GM21786 (cell line): ENCODE results near the gene ZKSCAN4.

Experiments
- ATAC-seq: cut with Tn5 transposase; IDR thresholded peaks from one replicate; pipeline ENCODE4 v1.9.1; 2021; ENCODE audit not compliant: unreplicated experiment

Gene ZKSCAN4

DNA sequence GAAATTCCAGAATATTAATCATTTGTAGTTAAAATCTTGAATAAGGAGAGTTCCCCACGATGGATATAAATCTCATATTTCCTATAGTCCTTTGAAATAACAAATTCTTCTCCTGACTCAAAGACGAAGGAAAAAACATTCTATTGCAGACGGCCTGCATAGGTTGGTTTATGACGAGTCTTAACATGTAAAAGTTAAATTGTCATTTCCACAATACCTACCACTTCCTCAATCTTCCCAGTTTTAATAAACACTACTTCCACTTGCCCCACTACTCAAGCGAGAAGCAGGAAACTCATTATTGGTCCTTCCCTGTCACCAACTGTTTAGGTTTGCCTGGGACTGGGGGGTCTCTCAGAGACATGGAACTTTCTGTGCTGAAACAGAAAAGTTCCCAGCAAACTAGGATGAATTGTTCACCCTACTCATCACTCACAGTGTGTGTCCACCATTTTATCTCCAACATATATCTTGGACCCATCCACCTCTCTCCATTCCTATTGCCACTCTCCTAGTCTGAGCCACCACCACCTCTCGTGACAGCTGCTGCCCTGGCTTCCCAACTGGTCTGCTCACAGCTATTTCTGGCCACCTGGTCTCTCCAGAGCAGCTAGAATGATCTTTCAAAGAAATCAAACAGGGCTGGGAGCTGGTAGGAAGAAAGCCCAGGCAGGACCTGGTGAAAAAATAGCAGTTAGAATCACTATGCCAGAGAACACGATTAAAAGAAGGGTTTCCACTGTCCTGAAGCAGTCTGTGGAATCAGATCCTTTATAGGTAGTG, 42.1 kb downstream of the ZKSCAN4 start:
- no peak for ATAC-seq

DNA sequence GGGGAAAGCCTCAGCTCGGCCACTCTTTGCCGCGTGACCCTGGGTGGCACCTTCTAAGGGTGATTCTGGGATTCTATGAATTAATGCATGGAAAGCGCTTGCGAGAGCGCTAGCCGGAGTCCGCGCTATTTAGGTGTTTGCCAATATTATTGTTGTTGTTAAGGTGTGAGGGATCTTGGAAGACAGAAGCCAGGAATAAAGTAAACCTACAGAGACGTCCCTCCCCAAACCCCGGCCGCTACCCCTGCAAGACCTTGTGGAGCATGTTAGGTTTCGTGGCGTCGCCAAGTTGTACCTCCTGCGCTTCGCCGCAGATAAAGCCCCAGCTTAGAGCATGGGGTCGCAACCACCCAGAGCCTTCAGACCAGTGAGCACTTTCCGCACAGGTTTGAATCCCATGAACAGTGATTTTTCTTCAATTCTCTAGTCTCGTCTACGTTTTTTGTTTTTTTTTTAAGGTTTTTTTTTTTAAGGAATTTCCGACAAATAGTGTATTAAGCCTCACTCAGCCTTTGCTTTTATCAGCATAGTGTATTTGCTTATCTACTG, 43.9 kb downstream of the ZKSCAN4 start:
- no peak for ATAC-seq

DNA sequence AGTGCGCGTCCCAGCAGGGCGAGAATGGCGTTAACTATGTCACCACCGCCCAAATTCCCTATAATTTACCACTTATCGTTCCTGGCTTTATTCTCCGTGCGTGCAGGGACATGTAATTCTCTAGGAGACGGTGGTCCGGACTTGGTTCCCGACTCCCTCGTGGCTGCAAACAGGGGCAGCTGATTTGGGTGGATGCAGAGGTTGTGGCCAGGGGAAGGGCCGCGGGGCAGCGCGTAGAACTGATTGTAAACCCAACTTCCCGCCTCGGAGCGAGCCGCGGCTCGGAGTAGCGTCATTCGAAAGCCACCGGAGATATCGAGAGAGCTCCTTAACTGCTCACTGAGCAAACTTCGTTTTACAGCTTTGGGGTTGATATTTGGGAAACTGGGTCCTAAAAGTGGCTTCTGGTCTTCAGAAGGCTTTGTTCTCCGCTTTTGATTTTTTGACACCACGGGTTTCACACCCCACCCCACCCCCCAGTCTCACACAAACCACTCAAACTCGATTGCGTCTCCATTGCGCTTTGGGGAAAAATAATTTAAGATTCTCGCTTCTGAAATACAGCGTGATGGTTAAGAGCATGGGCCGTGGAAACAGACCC, 44.5 kb downstream of the ZKSCAN4 start:
- no peak for ATAC-seq

DNA sequence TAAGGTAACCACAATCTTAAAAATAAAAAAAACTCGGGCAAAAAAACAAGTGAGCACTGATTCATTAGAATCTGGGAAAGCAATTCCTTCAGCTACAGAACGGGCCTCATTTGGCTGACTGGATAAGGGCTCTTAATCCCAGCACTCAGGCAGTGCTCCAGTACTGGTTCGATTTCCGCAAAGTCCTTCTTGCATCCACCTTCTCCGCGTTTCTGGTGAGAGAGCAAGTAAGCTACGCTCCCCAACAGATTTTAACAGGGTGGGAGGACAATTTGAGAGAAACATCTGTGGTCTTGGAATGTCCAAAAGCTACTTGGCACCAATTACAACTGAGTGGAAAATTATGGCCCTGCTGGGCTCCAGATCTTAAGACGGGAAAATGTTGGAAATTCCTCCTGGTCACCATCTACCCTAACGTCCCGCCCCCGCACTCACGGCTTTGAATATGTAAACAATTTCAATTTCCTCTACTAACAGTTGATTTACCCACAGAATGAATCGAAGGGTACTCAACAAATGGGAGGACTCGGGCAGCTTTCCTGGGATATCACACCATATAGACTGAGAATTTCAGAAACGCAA, 45.0 kb downstream of the ZKSCAN4 start:
- ATAC-seq = no peak

DNA sequence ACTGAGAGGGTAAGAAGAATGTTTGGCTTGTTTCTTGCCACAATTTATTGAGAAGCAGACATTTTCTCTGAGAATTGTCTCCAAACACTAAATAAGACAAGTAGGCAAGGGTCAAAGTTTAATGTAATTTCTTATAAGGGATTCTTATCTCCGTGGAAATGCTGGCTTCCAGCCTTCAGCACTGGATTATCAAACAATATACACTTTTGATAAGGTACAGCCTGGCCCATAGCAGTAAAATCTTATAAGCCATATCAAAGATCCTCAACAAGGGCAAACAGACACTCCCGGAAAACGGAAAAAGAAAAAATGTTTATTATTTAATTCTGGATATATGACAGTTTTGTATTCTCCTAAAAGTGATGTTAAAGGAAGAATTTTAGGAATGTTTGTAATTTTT, 45.5 kb downstream of the ZKSCAN4 start:
- no peak for ATAC-seq

DNA sequence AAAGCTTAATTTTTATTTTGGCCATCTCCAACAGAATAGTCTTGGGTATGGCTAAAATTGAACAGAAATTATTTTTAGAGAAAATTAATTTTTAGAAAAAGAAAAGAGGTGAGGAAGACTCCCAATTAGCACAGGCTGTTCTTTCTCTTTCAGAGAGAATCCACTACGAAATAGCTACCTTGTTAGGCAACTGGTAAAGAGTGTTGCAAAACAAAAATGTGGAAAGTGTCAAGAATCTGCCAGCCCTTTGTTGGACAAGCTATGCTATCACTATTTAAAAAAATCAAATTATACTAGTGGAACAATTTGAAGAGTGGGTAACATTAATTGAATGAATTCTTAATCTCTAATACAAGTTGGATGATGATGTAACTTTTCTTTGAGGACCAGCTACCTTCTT, 46.2 kb downstream of the ZKSCAN4 start:
- ATAC-seq = no peak

DNA sequence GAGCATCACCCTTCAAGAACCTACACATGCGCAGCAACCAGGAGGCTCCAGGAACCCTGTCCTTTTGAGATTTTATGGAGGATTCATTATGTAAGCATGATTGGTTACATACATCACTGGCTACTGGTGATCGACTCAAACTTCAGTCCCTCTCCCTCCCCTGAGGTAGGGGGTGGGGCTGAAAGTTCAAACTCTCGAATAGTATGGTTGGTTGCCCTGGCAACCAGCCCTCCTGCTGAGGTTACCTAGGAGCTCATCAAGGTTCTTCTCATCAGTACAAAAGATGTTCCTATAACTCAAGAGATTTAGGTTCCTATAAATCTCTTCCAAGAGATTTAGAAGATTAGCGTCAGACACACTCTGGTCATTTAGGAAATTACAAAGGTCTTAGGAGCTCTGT, 48.9 kb downstream of the ZKSCAN4 start:
- no peak for ATAC-seq

DNA sequence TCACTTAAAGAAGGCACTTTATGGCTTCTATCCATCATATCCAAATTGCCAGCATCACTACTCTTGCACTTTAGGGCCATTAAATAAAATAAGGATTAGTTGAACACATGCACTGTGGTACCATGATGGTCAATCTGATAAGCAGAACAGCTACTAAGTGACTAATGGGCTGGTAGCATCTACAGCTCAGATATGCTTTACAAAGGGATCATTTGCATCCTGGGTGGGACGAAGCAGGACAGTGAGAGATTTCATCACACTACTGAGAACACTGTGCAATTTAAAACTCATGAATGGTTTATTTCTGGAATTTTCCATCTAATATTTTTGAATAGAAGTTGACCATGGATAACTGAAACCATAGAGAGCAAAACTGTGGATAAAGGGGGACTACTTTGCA, 52.0 kb downstream of the ZKSCAN4 start:
- ATAC-seq = no peak
